DOHH2 (cell line): ENCODE data around the gene TCF15.

ENCODE experiments used
- EZH2phosphoT487 ChIP-seq: fragments of 200-600 bp; sonication (generic); IDR thresholded peaks from 2 replicates; pipeline ENCODE4 v1.6.1; 2017; ENCODE audit warnings: borderline replicate concordance, mild to moderate bottlenecking, antibody characterized with exemption, low read length, moderate library complexity, mixed read lengths
- TF ChIP-seq, protein P1 (sequence below): fragments of 200-600 bp; sonication (generic); IDR thresholded peaks from one replicate; pipeline ENCODE4 v1.5.1; 2014; ENCODE audit warnings: antibody characterized with exemption, mild to moderate bottlenecking, low read depth, low read length; ENCODE audit not compliant: poor library complexity, severe bottlenecking

DNA sequence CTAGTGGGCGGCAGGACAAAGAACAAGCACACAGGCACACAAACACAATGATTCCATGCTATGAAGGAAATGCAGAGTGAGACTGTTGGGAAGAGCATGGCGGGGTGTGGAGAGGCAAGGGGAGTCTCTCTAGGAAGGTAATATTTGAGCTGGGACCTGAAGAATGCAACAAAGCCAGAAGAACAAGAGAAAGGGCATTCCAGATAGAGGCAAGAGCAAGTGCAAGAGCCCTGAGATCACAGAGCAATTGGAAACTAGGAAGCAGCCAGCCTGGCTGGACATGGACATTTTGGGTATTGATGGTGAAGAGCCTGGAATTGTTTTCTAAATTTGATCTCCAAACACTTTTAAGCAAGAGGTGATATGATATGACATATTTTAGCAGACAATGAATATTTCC, 27.4 kb upstream of the TCF15 start:
- TF ChIP-seq, protein P1, sequence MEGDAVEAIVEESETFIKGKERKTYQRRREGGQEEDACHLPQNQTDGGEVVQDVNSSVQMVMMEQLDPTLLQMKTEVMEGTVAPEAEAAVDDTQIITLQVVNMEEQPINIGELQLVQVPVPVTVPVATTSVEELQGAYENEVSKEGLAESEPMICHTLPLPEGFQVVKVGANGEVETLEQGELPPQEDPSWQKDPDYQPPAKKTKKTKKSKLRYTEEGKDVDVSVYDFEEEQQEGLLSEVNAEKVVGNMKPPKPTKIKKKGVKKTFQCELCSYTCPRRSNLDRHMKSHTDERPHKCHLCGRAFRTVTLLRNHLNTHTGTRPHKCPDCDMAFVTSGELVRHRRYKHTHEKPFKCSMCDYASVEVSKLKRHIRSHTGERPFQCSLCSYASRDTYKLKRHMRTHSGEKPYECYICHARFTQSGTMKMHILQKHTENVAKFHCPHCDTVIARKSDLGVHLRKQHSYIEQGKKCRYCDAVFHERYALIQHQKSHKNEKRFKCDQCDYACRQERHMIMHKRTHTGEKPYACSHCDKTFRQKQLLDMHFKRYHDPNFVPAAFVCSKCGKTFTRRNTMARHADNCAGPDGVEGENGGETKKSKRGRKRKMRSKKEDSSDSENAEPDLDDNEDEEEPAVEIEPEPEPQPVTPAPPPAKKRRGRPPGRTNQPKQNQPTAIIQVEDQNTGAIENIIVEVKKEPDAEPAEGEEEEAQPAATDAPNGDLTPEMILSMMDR: no peak
- TF ChIP-seq EZH2phosphoT487: no peak
